H1 (cell line): ENCODE measurements around the gene SERPINA1.

Source experiments
- EP300 ChIP-seq, 2 experiments: IDR thresholded peaks; 1 replicate in 1 of 2; 2 replicates in 1 of 2; pipeline ENCODE4 v1.6.1; 2011 to 2012; ENCODE audit warnings: low read depth in 2 of 2, low read length in 2 of 2, mild to moderate bottlenecking in 2 of 2, borderline replicate concordance in 1 of 2, inconsistent platforms in 1 of 2, moderate library complexity in 1 of 2
- JUND ChIP-seq: IDR thresholded peaks from 2 replicates; pipeline ENCODE4 v1.6.1; 2011; ENCODE audit warnings: mild to moderate bottlenecking, improper control_type of control experiment, low read length
- SIN3A ChIP-seq, 2 experiments: IDR thresholded peaks in 1 of 2; conservative IDR thresholded peaks in 1 of 2; 2 replicates each; pipeline ENCODE4 v1.6.1; 2011 to 2012; ENCODE audit warnings: low read length in 2 of 2, improper control_type of control experiment in 1 of 2, low read depth in 1 of 2, mild to moderate bottlenecking in 1 of 2
- TAF1 ChIP-seq: IDR thresholded peaks from 2 replicates; pipeline ENCODE4 v1.6.1; 2011; ENCODE audit warnings: mild to moderate bottlenecking, low read depth, low read length
- TF ChIP-seq, protein P1 (sequence below), 3 experiments: IDR thresholded peaks; 1 replicate in 2 of 3; 2 replicates in 1 of 3; pipeline versions ENCODE4 v1.5.1 to v1.6.1; 2011; ENCODE audit warnings: low read length in 3 of 3, mild to moderate bottlenecking in 3 of 3, inconsistent platforms in 2 of 3, low read depth in 1 of 3, moderate library complexity in 1 of 3; ENCODE audit not compliant: insufficient read depth in 1 of 3; ENCODE audit errors: control extremely low read depth in 1 of 3
- TF ChIP-seq, protein P2 (sequence below): IDR thresholded peaks from 2 replicates; pipeline ENCODE4 v1.6.1; 2012; ENCODE audit warnings: inconsistent platforms
- TF ChIP-seq, protein P3 (sequence below): IDR thresholded peaks from 2 replicates; pipeline ENCODE4 v1.6.1; 2012; ENCODE audit warnings: low read length, inconsistent platforms

DNA sequence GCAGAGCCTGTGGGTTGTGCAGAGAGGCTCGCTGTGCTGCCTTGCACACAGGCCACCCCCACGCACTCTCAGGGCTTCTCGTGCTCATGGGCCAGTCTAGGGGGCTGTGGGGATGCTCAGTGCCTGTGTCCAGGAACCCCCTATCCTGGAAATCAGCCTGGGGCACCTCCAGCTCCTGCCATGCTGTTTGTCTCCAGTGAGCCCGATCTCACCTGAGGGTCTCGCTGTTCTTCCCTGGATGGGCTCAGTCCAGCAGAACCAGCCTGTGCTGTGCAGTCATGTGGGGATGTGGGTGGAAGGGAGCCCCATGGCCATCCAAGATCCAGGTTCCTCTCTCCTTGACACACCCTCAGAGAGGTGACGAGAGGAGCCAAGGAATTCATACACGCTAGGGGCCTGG, 26.7 kb downstream of the SERPINA1 start:
- TF ChIP-seq, protein P1, sequence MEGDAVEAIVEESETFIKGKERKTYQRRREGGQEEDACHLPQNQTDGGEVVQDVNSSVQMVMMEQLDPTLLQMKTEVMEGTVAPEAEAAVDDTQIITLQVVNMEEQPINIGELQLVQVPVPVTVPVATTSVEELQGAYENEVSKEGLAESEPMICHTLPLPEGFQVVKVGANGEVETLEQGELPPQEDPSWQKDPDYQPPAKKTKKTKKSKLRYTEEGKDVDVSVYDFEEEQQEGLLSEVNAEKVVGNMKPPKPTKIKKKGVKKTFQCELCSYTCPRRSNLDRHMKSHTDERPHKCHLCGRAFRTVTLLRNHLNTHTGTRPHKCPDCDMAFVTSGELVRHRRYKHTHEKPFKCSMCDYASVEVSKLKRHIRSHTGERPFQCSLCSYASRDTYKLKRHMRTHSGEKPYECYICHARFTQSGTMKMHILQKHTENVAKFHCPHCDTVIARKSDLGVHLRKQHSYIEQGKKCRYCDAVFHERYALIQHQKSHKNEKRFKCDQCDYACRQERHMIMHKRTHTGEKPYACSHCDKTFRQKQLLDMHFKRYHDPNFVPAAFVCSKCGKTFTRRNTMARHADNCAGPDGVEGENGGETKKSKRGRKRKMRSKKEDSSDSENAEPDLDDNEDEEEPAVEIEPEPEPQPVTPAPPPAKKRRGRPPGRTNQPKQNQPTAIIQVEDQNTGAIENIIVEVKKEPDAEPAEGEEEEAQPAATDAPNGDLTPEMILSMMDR (IDR thresholded peaks at IDR 0.05; ENCODE audit: control extremely low read depth in 1 of 3, insufficient read depth in 1 of 3, low read depth in 1 of 3, low read length in 3 of 3): no peak
- TF ChIP-seq, protein P2, sequence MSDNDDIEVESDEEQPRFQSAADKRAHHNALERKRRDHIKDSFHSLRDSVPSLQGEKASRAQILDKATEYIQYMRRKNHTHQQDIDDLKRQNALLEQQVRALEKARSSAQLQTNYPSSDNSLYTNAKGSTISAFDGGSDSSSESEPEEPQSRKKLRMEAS: no peak
- TF ChIP-seq, protein P3, sequence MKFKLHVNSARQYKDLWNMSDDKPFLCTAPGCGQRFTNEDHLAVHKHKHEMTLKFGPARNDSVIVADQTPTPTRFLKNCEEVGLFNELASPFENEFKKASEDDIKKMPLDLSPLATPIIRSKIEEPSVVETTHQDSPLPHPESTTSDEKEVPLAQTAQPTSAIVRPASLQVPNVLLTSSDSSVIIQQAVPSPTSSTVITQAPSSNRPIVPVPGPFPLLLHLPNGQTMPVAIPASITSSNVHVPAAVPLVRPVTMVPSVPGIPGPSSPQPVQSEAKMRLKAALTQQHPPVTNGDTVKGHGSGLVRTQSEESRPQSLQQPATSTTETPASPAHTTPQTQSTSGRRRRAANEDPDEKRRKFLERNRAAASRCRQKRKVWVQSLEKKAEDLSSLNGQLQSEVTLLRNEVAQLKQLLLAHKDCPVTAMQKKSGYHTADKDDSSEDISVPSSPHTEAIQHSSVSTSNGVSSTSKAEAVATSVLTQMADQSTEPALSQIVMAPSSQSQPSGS: no peak
- TF ChIP-seq EP300 (IDR thresholded peaks at IDR 0.05; ENCODE audit: borderline replicate concordance in 1 of 2, low read depth in 2 of 2, low read length in 2 of 2): no peak
- TF ChIP-seq TAF1: no peak
- TF ChIP-seq SIN3A (conservative IDR thresholded peaks at IDR 0.05 in 1 of 2, IDR thresholded peaks at IDR 0.05 in 1 of 2; ENCODE audit: low read depth in 1 of 2, low read length in 2 of 2): no peak
- TF ChIP-seq JUND: no peak
